ENCODE results near the gene DCAF5. TPM values are rescaled to one million over a fixed set of nuclear protein-coding genes. Genes with fewer than 3 reads are reported as not detected.

Gene DCAF5
- polyA plus RNA-seq, 3 donors: 22.2 to 55.1 (median 30.6) TPM

GRCh38 chr14:69036757-69037506 lies 116.0 kb downstream of the DCAF5 start:
- WGBS (ENCODE audit: insufficient coverage): 96% methylated on average over 8 of the region's 10 CpGs
- peaks cover 31 to 34% of the 10 kb centered on the region in 2 donors for H3K4me1 ChIP-seq (ENCODE audit: control insufficient read depth in 1 of 2, insufficient read depth in 2 of 2, low read length in 2 of 2)
- H3K9ac ChIP-seq (ENCODE audit: insufficient read depth, low read length, poor library complexity, severe bottlenecking): no peak overlapping the region
- no peaks in the 10 kb centered on the region for H4K20me1 ChIP-seq (ENCODE audit: insufficient read depth, low read length)
- no peak overlapping the region for H3K4me3 ChIP-seq (replicated peaks in 1 of 3; ENCODE audit: low read depth in 2 of 3, low read length in 3 of 3)
- Mint-ChIP-seq H3K9me3 (peaks cover 0 to 4% (median 0%) of the 10 kb centered on the region in 7 donors), H3K4me3 (no peak overlapping the region), H3K27ac (no peak overlapping the region), H3K4me1 (peaks cover 49% of the 10 kb centered on the region), H3K27me3 (ENCODE audit: low read depth in 3 of 3) (peaks cover 2 to 7% (median 2%) of the 10 kb centered on the region in 3 donors), H3K36me3 (peaks cover 0 to 2% of the 10 kb centered on the region in 2 donors)
- DNase-seq: no peak
- intact Hi-C loops (cut with micrococcal nuclease): no loop called here
- no peaks in the 10 kb centered on the region for H3K36me3 ChIP-seq (replicated peaks in 1 of 2; ENCODE audit: control insufficient read depth in 1 of 2, insufficient read depth in 2 of 2, low read length in 2 of 2)
- no peak overlapping the region for H2AFZ ChIP-seq (ENCODE audit: insufficient read depth, low read depth, low read length, poor library complexity, severe bottlenecking)
- no peak for TF ChIP-seq CTCF (IDR thresholded peaks at IDR 0.05)
- no peaks in the 10 kb centered on the region for H3K9me3 ChIP-seq (replicated peaks in 1 of 2; ENCODE audit: control insufficient read depth in 1 of 2, insufficient read depth in 1 of 2, low read length in 2 of 2)
- no peak overlapping the region for H3K27ac ChIP-seq (ENCODE audit: low read depth in 1 of 2, low read length in 2 of 2)
- H3K4me2 ChIP-seq (replicated peaks; ENCODE audit: extremely low read depth, low read length, poor library complexity, severe bottlenecking): no peak overlapping the region
- H3K27me3 ChIP-seq (ENCODE audit: control insufficient read depth in 2 of 2, insufficient read depth in 2 of 2, low read length in 2 of 2): no peaks in the 10 kb centered on the region
- H3K79me2 ChIP-seq (ENCODE audit: insufficient read depth, low read length): no peaks in the 10 kb centered on the region

- Mint-ChIP-seq H3K4me1 (peaks cover 30% of the 10 kb centered on the region), H3K9me3 (peaks cover 0 to 4% (median 0%) of the 10 kb centered on the region in 7 donors), H3K36me3 (peaks cover 0 to 2% of the 10 kb centered on the region in 2 donors), H3K4me3 (no peak overlapping the region), H3K27me3 (ENCODE audit: low read depth in 3 of 3) (peaks cover 2 to 4% (median 2%) of the 10 kb centered on the region in 3 donors), H3K27ac (peak overlapping the region in 3 of 7 donors; percentile 41 to 81 (median 46))
- no peaks in the 10 kb centered on the region for H4K20me1 ChIP-seq (ENCODE audit: insufficient read depth, low read length)
- no peak overlapping the region for H3K27ac ChIP-seq (ENCODE audit: low read depth in 1 of 2, low read length in 2 of 2)
- H3K27me3 ChIP-seq (ENCODE audit: control insufficient read depth in 2 of 2, insufficient read depth in 2 of 2, low read length in 2 of 2): no peaks in the 10 kb centered on the region
- peaks cover 12% of the 10 kb centered on the region in 2 donors for H3K4me1 ChIP-seq (ENCODE audit: control insufficient read depth in 1 of 2, insufficient read depth in 2 of 2, low read length in 2 of 2)
- H2AFZ ChIP-seq (ENCODE audit: insufficient read depth, low read depth, low read length, poor library complexity, severe bottlenecking): peak overlapping the region; percentile 29
- H3K4me2 ChIP-seq (replicated peaks; ENCODE audit: extremely low read depth, low read length, poor library complexity, severe bottlenecking): no peak overlapping the region
- intact Hi-C loops (cut with micrococcal nuclease): no loop called here
- H3K9me3 ChIP-seq (replicated peaks in 1 of 2; ENCODE audit: control insufficient read depth in 1 of 2, insufficient read depth in 1 of 2, low read length in 2 of 2): no peaks in the 10 kb centered on the region
- H3K4me3 ChIP-seq (replicated peaks in 1 of 3; ENCODE audit: low read depth in 2 of 3, low read length in 3 of 3): no peak overlapping the region
- H3K79me2 ChIP-seq (ENCODE audit: insufficient read depth, low read length): no peaks in the 10 kb centered on the region
- DNase-seq: no peak
- H3K36me3 ChIP-seq (replicated peaks in 1 of 2; ENCODE audit: control insufficient read depth in 1 of 2, insufficient read depth in 2 of 2, low read length in 2 of 2): no peaks in the 10 kb centered on the region
- no peak for TF ChIP-seq CTCF (IDR thresholded peaks at IDR 0.05)
- H3K9ac ChIP-seq (ENCODE audit: insufficient read depth, low read length, poor library complexity, severe bottlenecking): no peak overlapping the region
- WGBS (ENCODE audit: insufficient coverage): 100% methylated on average over 1 of the region's 7 CpGs
These were observed 118.2 kb downstream of the DCAF5 start for GRCh38 chr14:69034612-69035262.

Data from CD14-positive monocyte (primary cell).